ENCODE data around the gene ACYP1.

- no peak for TF ChIP-seq CTCF (IDR thresholded peaks at IDR 0.05)
- no peak for TF ChIP-seq POLR2AphosphoS5 (IDR thresholded peaks at IDR 0.05)
Observed at GRCh38 chr14:75069811-75070145, 6.0 kb upstream of the ACYP1 start.
